ENCODE data around the gene COL4A2. TPM values are rescaled to one million over a fixed set of nuclear protein-coding genes. Genes with fewer than 3 reads are reported as not detected.

The COL4A2 gene
- total and polyA plus RNA-seq, 2 experiments from 2014 or later: 146 to 455 TPM

DNA sequence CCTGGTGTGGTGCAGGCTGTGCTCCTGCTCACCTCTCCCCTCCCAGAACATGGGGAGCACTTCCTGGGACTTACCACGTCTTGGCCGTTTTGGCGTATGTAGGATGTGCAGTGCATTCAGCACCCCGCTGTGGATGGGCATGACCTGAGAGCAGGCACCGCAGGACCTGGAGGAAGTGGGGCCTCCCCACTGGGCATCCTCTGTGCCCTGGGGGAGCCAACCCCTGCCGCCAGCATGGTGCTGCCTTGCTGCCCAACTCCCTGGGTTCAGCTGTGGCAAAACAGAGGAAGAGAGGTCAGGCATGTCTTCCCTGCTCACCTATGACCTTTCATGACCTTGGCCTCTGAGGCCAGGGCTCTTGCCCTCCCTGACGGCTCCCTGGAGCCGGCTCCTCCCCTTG, 150.9 kb downstream of the COL4A2 start:
- no peak for DNase-seq
- no peaks in the 10 kb centered on the region for H3K27me3 ChIP-seq (replicated peaks; ENCODE audit: insufficient read depth)
- H3K79me2 ChIP-seq (ENCODE audit: insufficient read depth): no peaks in the 10 kb centered on the region
- TF ChIP-seq EZH2phosphoT487 (IDR thresholded peaks at IDR 0.05; ENCODE audit: insufficient read depth, low read depth): no peak
- no peak for TF ChIP-seq EZH2 (IDR thresholded peaks at IDR 0.05; ENCODE audit: insufficient read depth, poor library complexity, severe bottlenecking)
- no peak overlapping the region for H3K4me2 ChIP-seq (ENCODE audit: unreplicated experiment)
- H3K9me3 ChIP-seq (ENCODE audit: low read depth): no peaks in the 10 kb centered on the region
- H3K9ac ChIP-seq: no peak overlapping the region
- WGBS, 2 experiments (ENCODE audit: low coverage in 1 of 2, low lambda C conversion rate in 2 of 2, missing lambda C conversion rate in 2 of 2): 86 to 87% methylated on average over 8 of the region's 8 CpGs
- peaks cover 3% of the 10 kb centered on the region; the same call in 1 of the 2 replicates for H3K36me3 ChIP-seq (ENCODE audit: low read depth)
- no peak overlapping the region for H3K4me3 ChIP-seq
- H3K27ac ChIP-seq: no peak overlapping the region
- no peaks in the 10 kb centered on the region for H3K9me2 ChIP-seq (ENCODE audit: insufficient read depth)
- no peak overlapping the region for H2AFZ ChIP-seq
- in situ Hi-C loops (cut with MboI): no loop called here
- H3K4me1 ChIP-seq (ENCODE audit: insufficient read depth): no peaks in the 10 kb centered on the region
- no peaks in the 10 kb centered on the region for H4K20me1 ChIP-seq (ENCODE audit: insufficient read depth)
- no peaks in the 10 kb centered on the region for H3F3A ChIP-seq (ENCODE audit: insufficient read depth)

DNA sequence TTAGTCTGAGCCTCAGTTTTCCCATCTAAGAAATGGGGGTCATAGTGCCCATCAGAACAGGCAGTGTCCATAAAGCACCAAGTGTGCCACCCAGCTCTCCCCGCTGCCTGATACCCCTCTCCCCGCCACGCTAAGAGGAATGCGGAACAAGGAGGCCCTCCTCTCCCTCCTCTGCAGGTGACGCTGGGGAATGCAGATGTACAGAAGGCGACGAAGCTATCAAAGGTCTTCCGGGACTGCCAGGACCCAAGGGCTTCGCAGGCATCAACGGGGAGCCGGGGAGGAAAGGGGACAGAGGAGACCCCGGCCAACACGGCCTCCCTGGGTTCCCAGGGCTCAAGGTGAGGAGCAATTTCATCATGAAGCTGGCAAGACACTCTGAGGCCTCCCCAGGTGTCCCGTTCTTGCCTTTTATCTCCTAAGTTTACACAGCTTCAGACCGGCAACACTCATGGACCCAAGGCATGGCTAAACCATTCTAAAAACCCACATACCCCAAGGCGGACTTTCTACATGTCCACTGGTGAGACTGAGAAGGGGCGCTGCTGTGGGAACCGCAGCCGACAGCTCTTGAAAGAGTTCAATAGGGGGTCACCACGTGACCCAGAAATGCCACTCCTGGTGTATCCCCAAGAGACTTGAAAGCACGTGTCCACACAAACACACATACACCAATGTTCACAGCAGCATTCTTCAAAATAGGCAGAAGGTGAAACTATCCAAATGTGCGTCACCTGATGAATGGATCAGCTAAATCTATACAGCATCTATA, 151.7 kb downstream of the COL4A2 start:
- Histone ChIP-seq H3K4me3 (no peak overlapping the region), H3K27me3 (replicated peaks; ENCODE audit: insufficient read depth) (no peaks in the 10 kb centered on the region), H3F3A (ENCODE audit: insufficient read depth) (no peaks in the 10 kb centered on the region), H4K20me1 (ENCODE audit: insufficient read depth) (no peaks in the 10 kb centered on the region), H3K9me2 (ENCODE audit: insufficient read depth) (no peaks in the 10 kb centered on the region), H3K4me1 (ENCODE audit: insufficient read depth) (no peaks in the 10 kb centered on the region), H3K36me3 (ENCODE audit: low read depth) (peaks cover 3% of the 10 kb centered on the region; the same call in 1 of the 2 replicates), H3K4me2 (ENCODE audit: unreplicated experiment) (no peak overlapping the region), H3K27ac (no peak overlapping the region), H3K9me3 (ENCODE audit: low read depth) (no peaks in the 10 kb centered on the region), H2AFZ (no peak overlapping the region), H3K9ac (no peak overlapping the region), H3K79me2 (ENCODE audit: insufficient read depth) (no peaks in the 10 kb centered on the region)
- in situ Hi-C loops (cut with MboI): no loop called here
- no peak for DNase-seq
- TF ChIP-seq EZH2 (IDR thresholded peaks at IDR 0.05; ENCODE audit: insufficient read depth, poor library complexity, severe bottlenecking): no peak
- no peak for TF ChIP-seq EZH2phosphoT487 (IDR thresholded peaks at IDR 0.05; ENCODE audit: insufficient read depth, low read depth)
- WGBS, 2 experiments (ENCODE audit: low coverage in 1 of 2, low lambda C conversion rate in 2 of 2, missing lambda C conversion rate in 2 of 2): 67 to 69% methylated on average over 22 of the region's 22 CpGs

DNA sequence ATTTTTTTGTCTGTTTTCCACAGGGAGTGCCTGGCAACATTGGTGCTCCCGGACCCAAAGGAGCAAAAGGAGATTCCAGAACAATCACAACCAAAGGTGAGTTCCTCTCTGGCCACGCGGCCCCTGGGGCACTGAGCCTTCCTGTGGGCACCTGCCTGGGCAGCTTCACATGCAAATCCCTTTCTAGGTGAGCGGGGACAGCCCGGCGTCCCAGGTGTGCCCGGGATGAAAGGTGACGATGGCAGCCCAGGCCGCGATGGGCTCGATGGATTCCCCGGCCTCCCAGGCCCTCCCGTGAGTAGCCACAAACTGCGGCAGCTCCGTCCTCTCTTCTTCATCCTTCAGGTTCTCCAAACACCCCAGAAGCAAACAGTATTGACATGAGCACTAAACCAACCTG, 155.0 kb downstream of the COL4A2 start:
- TF ChIP-seq EZH2 (IDR thresholded peaks at IDR 0.05; ENCODE audit: insufficient read depth, poor library complexity, severe bottlenecking): no peak
- no peak for TF ChIP-seq EZH2phosphoT487 (IDR thresholded peaks at IDR 0.05; ENCODE audit: insufficient read depth, low read depth)
- Histone ChIP-seq H3K9me3 (ENCODE audit: low read depth) (no peaks in the 10 kb centered on the region), H3K27me3 (replicated peaks; ENCODE audit: insufficient read depth) (no peaks in the 10 kb centered on the region), H3F3A (ENCODE audit: insufficient read depth) (no peaks in the 10 kb centered on the region), H4K20me1 (ENCODE audit: insufficient read depth) (no peaks in the 10 kb centered on the region), H3K4me2 (ENCODE audit: unreplicated experiment) (no peak overlapping the region), H3K4me3 (no peak overlapping the region), H3K79me2 (ENCODE audit: insufficient read depth) (no peaks in the 10 kb centered on the region), H3K4me1 (ENCODE audit: insufficient read depth) (no peaks in the 10 kb centered on the region), H3K36me3 (ENCODE audit: low read depth) (peaks cover 3% of the 10 kb centered on the region; the same call in 1 of the 2 replicates), H3K9ac (no peak overlapping the region), H3K27ac (no peak overlapping the region), H3K9me2 (ENCODE audit: insufficient read depth) (no peaks in the 10 kb centered on the region), H2AFZ (no peak overlapping the region)
- no peak for DNase-seq
- WGBS, 2 experiments (ENCODE audit: low coverage in 1 of 2, low lambda C conversion rate in 2 of 2, missing lambda C conversion rate in 2 of 2): 93 to 95% methylated on average over 15 of the region's 15 CpGs
- in situ Hi-C loops (cut with MboI): no loop called here

DNA sequence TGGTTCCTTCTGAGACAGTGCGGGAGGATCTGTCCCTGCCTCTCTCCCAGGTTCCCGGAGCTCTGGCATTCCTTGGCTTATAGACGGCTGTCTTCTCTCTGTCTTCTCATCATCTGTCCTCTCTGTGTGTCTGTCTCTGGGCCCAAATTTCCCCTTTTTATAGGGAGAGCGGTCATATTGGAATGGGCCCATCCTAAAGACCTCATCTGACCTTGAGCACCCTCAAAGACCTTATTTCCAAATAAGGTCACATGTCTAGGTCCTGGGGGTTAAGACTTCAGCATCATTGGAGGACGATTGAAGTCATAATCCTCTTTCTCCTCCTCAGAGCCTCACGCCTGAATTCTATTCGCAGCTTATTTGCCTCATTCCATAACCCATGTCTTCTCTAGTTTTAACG, 156.1 kb downstream of the COL4A2 start:
- no peak overlapping the region for H3K9ac ChIP-seq
- 55 to 56% methylated on average over 8 of the region's 8 CpGs for WGBS, 2 experiments (ENCODE audit: low coverage in 1 of 2, low lambda C conversion rate in 2 of 2, missing lambda C conversion rate in 2 of 2)
- no peaks in the 10 kb centered on the region for H3F3A ChIP-seq (ENCODE audit: insufficient read depth)
- no peaks in the 10 kb centered on the region for H3K9me2 ChIP-seq (ENCODE audit: insufficient read depth)
- no peak for TF ChIP-seq EZH2 (IDR thresholded peaks at IDR 0.05; ENCODE audit: insufficient read depth, poor library complexity, severe bottlenecking)
- H4K20me1 ChIP-seq (ENCODE audit: insufficient read depth): no peaks in the 10 kb centered on the region
- no peak overlapping the region for H3K4me2 ChIP-seq (ENCODE audit: unreplicated experiment)
- H3K9me3 ChIP-seq (ENCODE audit: low read depth): no peaks in the 10 kb centered on the region
- no peak overlapping the region for H2AFZ ChIP-seq
- no peaks in the 10 kb centered on the region for H3K4me1 ChIP-seq (ENCODE audit: insufficient read depth)
- no peak for DNase-seq
- H3K27me3 ChIP-seq (replicated peaks; ENCODE audit: insufficient read depth): no peaks in the 10 kb centered on the region
- in situ Hi-C loops (cut with MboI): no loop called here
- no peak overlapping the region for H3K27ac ChIP-seq
- H3K79me2 ChIP-seq (ENCODE audit: insufficient read depth): no peaks in the 10 kb centered on the region
- H3K36me3 ChIP-seq (ENCODE audit: low read depth): peaks cover 3% of the 10 kb centered on the region; the same call in 1 of the 2 replicates
- no peak overlapping the region for H3K4me3 ChIP-seq
